Right kidney (tissue), 1 donor: Measurements from ENCODE around the gene A1BG.
"Not testable (repeated sequence)": the region's sequence is repeated elsewhere in the genome, so short reads cannot be mapped to it uniquely, and the experiment has no call there.

Experiments
- DNase-seq: peaks from one replicate; pipeline ENCODE4 v3.0.0-alpha.2; 2016

The A1BG gene

GRCh38 chr19:58361900-58362271 lies 8.6 kb upstream of the A1BG start:
- no peak for DNase-seq

- no peak for DNase-seq
Measured at GRCh38 chr19:58357481-58358145, 4.3 kb upstream of the A1BG start.

- DNase-seq: no peak
Measured at GRCh38 chr19:58356766-58357480, 3.6 kb upstream of the A1BG start.

- peak; percentile 82 for DNase-seq
Measured at GRCh38 chr19:58355908-58356765, 2.8 kb upstream of the A1BG start.

- no peak for DNase-seq
Measured at GRCh38 chr19:58355215-58355796, 2.0 kb upstream of the A1BG start.

GRCh38 chr19:58354478-58355030 lies 1.3 kb upstream of the A1BG start:
- no peak for DNase-seq

- DNase-seq: no peak
Measured at GRCh38 chr19:58353717-58354477, 605 bp upstream of the A1BG start.

- no peak for DNase-seq
Measured at GRCh38 chr19:58351990-58352755, 1.1 kb downstream of the A1BG start.

GRCh38 chr19:58351558-58351878 lies 1.8 kb downstream of the A1BG start:
- no peak for DNase-seq

GRCh38 chr19:58350871-58351557 lies 2.3 kb downstream of the A1BG start:
- no peak for DNase-seq

GRCh38 chr19:58350001-58350861 lies 3.1 kb downstream of the A1BG start:
- DNase-seq: peak; percentile 71

GRCh38 chr19:58349590-58349989 lies 3.7 kb downstream of the A1BG start:
- DNase-seq: no peak

- DNase-seq: not testable (repeated sequence)
Measured at GRCh38 chr19:58348080-58348479, 5.2 kb downstream of the A1BG start.

GRCh38 chr19:58346961-58347929 lies 6.0 kb downstream of the A1BG start:
- DNase-seq: peak; percentile 61

GRCh38 chr19:58345558-58345957 lies 7.7 kb downstream of the A1BG start:
- no peak for DNase-seq

GRCh38 chr19:58338825-58339558 lies 14.3 kb downstream of the A1BG start:
- DNase-seq: no peak

- no peak for DNase-seq
Measured at GRCh38 chr19:58338336-58338735, 15.0 kb downstream of the A1BG start.
